Type B pancreatic cell (in vitro differentiated cells): ENCODE results near the gene PLEKHG4B. TPM values are rescaled to one million over a fixed set of nuclear protein-coding genes. Genes with fewer than 3 reads are reported as not detected.
A peak's percentile ranks its signal among the peaks of the same experiment; 100 is the strongest.

Source experiments
- DNase-seq: peaks from one replicate; pipeline ENCODE4 v3.0.0; 2021; ENCODE audit warnings: mixed read lengths; ENCODE audit not compliant: unreplicated experiment; ENCODE audit errors: extremely low spot score
- H3K27ac Mint-ChIP-seq: 2 replicates; pipeline ENCODE4 v1.8.0; 2021; ENCODE audit warnings: mild to moderate bottlenecking, mixed read lengths
- H3K27me3 Mint-ChIP-seq: 2 replicates; pipeline ENCODE4 v1.8.0; 2021; ENCODE audit warnings: mixed read lengths
- H3K36me3 Mint-ChIP-seq: 2 replicates; pipeline ENCODE4 v1.8.0; 2021; ENCODE audit warnings: mixed read lengths
- H3K4me1 Mint-ChIP-seq: one replicate; pipeline ENCODE4 v1.8.0; 2021; ENCODE audit warnings: mixed read lengths; ENCODE audit not compliant: unreplicated experiment
- H3K4me3 Mint-ChIP-seq: 2 replicates; pipeline ENCODE4 v1.8.0; 2021; ENCODE audit warnings: mild to moderate bottlenecking, mixed read lengths
- H3K9me3 Mint-ChIP-seq: 2 replicates; pipeline ENCODE4 v1.8.0; 2021; ENCODE audit warnings: mixed read lengths
- CTCF ChIP-seq: fragments of 200-600 bp; sonication (generic); conservative IDR thresholded peaks from 2 replicates; pipeline ENCODE4 v1.5.0; 2021; ENCODE audit warnings: antibody characterized with exemption, mild to moderate bottlenecking
- total RNA-seq: library from RNA; stranded (reverse); gene quantifications from 2 replicates; pipeline ENCODE4 v1.2.1, GENCODE V29; 2021; ENCODE audit warnings: low replicate concordance

PLEKHG4B gene
- total RNA-seq, 1 donor from 2014 or later: 32.8 TPM

- no peaks in the 10 kb centered on the region for H3K27me3 Mint-ChIP-seq
- H3K36me3 Mint-ChIP-seq: peaks cover 39% of the 10 kb centered on the region
- H3K4me1 Mint-ChIP-seq: peaks cover 5% of the 10 kb centered on the region
- no peak for DNase-seq
- no peak overlapping the region for H3K27ac Mint-ChIP-seq
- TF ChIP-seq CTCF: no peak
- peaks cover 6% of the 10 kb centered on the region for H3K9me3 Mint-ChIP-seq
- H3K4me3 Mint-ChIP-seq: no peak overlapping the region
Measured at GRCh38 chr5:128446-128845, 36.5 kb downstream of the PLEKHG4B start.

- peaks cover 5% of the 10 kb centered on the region for H3K4me1 Mint-ChIP-seq
- TF ChIP-seq CTCF: no peak
- H3K9me3 Mint-ChIP-seq: no peaks in the 10 kb centered on the region
- DNase-seq: no peak
- H3K4me3 Mint-ChIP-seq: no peak overlapping the region
- H3K27me3 Mint-ChIP-seq: no peaks in the 10 kb centered on the region
- H3K27ac Mint-ChIP-seq: no peak overlapping the region
- peaks cover 33% of the 10 kb centered on the region for H3K36me3 Mint-ChIP-seq
Measured at GRCh38 chr5:129148-129547, 37.2 kb downstream of the PLEKHG4B start.

- Mint-ChIP-seq H3K27ac (no peak overlapping the region), H3K4me3 (no peak overlapping the region), H3K36me3 (peaks cover 28% of the 10 kb centered on the region), H3K27me3 (no peaks in the 10 kb centered on the region), H3K4me1 (peaks cover 5% of the 10 kb centered on the region), H3K9me3 (no peaks in the 10 kb centered on the region)
- no peak for DNase-seq
- TF ChIP-seq CTCF: no peak
Measured at GRCh38 chr5:129820-130219, 37.9 kb downstream of the PLEKHG4B start.

DNA sequence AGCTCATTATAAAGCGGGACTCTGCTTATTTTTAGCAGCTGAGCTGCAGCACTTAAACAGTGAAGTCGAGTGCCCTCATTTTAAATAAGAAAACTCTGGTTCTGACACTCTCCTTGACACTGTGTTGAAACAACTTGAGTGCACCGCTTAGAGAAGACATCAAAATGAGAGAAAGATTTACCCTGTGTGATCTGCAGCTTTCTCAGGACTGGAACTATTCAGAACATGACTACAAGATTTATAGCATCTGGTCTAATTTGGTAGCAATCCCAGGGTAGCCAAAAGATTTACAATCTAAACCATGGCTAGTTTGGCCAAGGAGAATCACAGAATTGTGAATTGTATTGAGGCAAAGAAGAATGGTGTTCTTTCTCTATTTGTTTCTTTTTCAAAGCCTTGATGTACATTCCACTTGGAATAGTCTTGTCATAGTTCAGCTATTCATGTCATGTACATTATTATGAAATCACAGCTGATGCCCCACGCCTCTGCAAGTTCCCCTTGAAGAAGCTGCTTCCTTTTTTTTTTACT, 38.7 kb downstream of the PLEKHG4B start:
- Mint-ChIP-seq H3K4me3 (no peak overlapping the region), H3K9me3 (no peaks in the 10 kb centered on the region), H3K36me3 (peaks cover 28% of the 10 kb centered on the region), H3K27me3 (no peaks in the 10 kb centered on the region), H3K4me1 (peaks cover 5% of the 10 kb centered on the region), H3K27ac (no peak overlapping the region)
- no peak for DNase-seq
- TF ChIP-seq CTCF: no peak

DNA sequence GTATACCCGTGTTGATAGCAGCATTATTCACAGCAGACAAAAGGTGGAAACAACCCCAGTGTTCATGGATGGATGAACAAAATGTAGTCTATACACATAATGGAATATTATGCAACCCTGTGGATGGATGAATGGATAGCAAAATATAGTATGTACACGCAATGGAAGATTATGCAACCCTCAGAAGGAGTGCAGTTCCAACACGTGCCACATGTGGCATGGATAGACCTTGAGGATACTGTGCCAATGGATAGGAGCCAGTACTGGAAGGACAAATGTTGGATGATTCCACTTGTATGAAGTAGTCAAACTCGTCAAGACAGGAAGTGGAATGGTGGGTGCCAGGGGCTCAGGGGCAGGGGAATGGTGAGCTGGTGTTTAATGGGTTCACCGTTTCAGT, 44.9 kb downstream of the PLEKHG4B start:
- Mint-ChIP-seq H3K4me3 (no peak overlapping the region), H3K4me1 (peaks cover 6% of the 10 kb centered on the region), H3K9me3 (no peaks in the 10 kb centered on the region), H3K36me3 (peaks cover under 1% of the 10 kb centered on the region), H3K27ac (no peak overlapping the region), H3K27me3 (no peaks in the 10 kb centered on the region)
- DNase-seq: no peak
- TF ChIP-seq CTCF: peak; percentile 27

GRCh38 chr5:137741-138140, 45.8 kb downstream of the PLEKHG4B start:
- Mint-ChIP-seq H3K9me3 (no peaks in the 10 kb centered on the region), H3K36me3 (peaks cover 3% of the 10 kb centered on the region), H3K27ac (no peak overlapping the region), H3K4me1 (peaks cover 6% of the 10 kb centered on the region), H3K27me3 (no peaks in the 10 kb centered on the region), H3K4me3 (no peak overlapping the region)
- DNase-seq: no peak
- no peak for TF ChIP-seq CTCF
